ENCODE data around the gene ABHD8. TPM values are rescaled to one million over a fixed set of nuclear protein-coding genes. Genes with fewer than 3 reads are reported as not detected.

ABHD8 gene
- total RNA-seq, 1 experiment from 2014 or later, result 49.9 TPM

DNA sequence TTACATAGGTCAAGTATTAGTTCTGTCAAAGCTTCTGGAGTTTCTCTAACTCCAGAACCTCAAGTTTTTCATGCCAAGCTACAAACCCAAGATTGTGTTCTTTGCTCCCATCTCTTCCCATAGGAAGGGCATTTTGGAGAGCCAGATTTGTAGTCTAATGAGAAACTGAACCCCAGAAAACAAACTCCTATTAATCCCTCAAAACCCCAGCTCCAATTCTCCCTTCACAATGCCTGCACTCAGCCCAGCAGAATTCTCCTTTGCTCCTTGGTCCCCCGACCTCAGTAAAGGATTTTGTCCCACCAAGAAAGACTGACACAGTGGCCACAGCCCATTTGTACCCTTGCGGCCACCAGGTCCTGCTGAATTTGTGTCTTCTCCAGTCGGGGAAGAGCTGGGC lies 47.1 kb downstream of the ABHD8 start:
- in situ Hi-C loops (cut with HindIII; ENCODE audit: low pct_unique_long_range_greater_than_20kb, low sequenced_read_pairs), result no loop called here
- no peak for DNase-seq (ENCODE audit: low read depth)

DNA sequence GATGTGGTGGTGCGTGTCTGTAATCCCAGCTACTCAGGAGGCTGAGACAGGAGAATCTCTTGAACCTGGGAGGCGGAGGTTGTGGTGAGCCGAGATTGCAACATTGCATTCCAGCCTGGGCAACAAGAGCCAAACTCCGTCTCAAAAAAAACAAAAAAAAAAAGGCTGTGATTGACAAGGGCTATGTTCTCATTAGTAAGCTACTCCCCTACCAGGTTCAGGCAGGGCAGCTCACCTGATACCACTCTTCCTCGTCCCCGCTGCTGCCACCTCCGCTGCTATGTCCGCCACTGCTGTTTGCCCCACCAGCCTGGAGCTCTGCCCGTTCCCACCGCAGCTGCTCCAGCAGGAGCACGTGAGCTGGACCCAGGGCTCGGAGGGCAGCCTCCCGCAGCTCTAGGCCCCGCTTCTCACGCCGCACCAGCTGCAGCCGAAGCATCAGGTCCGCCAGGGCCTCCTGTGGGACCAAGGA lies 48.0 kb downstream of the ABHD8 start:
- no peak for DNase-seq (ENCODE audit: low read depth)
- in situ Hi-C loops (cut with HindIII; ENCODE audit: low pct_unique_long_range_greater_than_20kb, low sequenced_read_pairs), result no loop called here

DNA sequence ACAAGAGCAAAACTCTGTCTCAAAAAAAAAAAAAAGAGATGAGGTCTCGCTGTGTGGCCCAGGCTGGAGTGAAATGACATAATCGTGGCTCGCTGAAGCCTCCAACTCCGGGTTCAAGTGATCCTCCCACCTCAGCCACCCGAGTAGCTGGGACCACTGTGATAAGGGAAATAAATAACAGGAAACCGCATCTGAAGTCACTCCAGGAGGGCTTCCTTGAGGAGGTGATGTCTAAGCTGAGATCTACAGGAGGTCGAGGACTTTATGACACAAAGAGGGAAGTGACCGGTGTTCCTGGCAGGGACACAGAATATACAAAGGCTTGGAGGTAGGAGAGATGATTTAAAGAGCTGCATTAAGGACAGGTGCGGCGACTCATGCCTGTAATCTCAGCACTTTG lies 48.6 kb downstream of the ABHD8 start:
- in situ Hi-C loops (cut with HindIII; ENCODE audit: low pct_unique_long_range_greater_than_20kb, low sequenced_read_pairs), result no loop called here
- DNase-seq (ENCODE audit: low read depth), result no peak

- DNase-seq (ENCODE audit: low read depth), result no peak
- in situ Hi-C loops (cut with HindIII; ENCODE audit: low pct_unique_long_range_greater_than_20kb, low sequenced_read_pairs), result no loop called here
These were observed 53.2 kb downstream of the ABHD8 start for GRCh38 chr19:17249887-17250548.

DNA sequence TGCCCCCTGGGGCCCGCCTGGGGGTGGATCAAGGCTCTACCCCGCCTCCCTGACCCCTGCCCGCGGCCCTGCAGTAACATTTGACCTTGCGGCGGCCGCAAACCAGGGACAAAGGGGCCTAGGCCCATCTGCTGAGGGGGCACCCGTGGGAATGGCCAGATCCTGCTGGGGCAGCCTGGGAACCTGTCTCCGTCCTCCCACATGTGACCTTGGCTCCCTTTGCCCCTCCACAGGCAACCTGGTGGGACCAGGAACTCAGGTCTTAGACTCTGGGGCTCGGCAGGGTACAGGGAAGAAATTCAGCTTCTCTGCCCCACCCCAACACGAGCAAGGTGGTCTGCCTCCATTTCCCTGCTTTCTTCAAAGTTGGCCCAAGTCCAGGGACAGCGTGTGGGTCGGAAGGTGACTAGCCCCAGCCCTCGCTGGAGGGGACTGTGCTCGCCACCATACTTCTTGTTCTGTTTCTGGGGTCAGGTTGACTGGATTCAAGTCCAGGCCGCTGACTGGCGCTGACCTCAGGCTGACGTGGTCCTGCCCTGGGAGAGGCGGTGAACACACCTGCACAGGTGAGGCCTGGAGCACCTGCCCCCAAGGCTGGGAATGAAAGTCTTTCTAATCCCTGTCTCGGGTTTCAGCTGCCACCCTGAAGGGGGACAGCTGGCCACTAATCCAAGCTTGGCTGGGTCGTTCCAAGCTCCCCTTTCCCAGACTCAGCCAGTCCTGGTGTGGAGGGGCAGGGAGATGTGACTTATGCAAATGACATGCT lies 55.0 kb downstream of the ABHD8 start:
- no peak for DNase-seq (ENCODE audit: low read depth)
- in situ Hi-C loops (cut with HindIII; ENCODE audit: low pct_unique_long_range_greater_than_20kb, low sequenced_read_pairs), result no loop called here

GRCh38 chr19:17246681-17247425 lies 56.4 kb downstream of the ABHD8 start:
- in situ Hi-C loops (cut with HindIII; ENCODE audit: low pct_unique_long_range_greater_than_20kb, low sequenced_read_pairs), result no loop called here
- DNase-seq (ENCODE audit: low read depth), result no peak

- no peak for DNase-seq (ENCODE audit: low read depth)
- in situ Hi-C loops (cut with HindIII; ENCODE audit: low pct_unique_long_range_greater_than_20kb, low sequenced_read_pairs), result no loop called here
These were observed 57.7 kb downstream of the ABHD8 start, which contains the start of gene NR2F6 for GRCh38 chr19:17245535-17245984. TSS of gene NR2F6 (minus strand) at chr19:17245919. CDS start at chr19:17245220, 699 bp downstream.

DNA sequence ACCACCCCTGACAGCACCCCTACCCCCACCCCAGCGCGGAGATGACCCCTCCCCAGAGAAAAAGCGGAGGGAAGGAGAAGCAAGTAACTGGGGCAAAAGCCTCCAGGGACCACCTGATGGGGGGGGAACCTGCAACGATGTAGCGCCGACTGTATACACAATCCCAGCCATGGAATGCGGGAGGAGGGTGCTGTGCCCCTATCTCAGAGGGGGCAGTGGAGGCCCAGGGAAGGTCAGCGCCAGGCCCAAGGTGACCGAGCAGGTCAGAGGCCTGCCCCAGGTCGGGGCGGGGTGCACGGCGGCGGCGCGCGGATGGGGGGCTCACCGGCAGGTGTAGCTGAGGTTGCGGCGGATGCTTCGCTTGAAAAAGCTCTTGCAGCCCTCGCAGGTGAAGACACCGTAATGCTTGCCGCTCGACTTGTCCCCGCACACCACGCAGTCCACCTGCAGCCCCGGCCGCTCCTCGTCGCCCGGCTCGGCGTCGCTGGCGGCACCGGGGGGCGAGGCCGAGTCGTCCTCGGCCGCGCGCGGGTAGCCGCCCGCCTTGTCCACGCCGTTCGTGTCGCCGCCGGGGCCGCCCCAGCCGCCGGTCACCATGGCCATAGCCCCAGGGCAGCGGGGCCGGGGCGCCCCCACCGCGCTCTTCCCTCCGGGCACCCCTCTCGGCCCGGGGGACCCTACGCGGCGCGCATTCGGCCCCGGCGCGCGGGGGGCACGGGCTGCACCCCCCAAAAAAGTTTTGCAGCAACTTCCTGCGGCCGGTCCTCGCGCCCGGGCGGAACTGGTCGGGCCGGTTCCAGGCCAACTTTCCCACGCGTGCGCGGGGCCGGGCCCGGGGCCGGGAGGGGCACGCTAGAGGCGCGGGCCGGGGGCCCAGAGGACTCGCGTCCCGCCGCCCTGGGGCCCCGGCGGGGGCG lies 58.3 kb downstream of the ABHD8 start:
- DNase-seq (ENCODE audit: low read depth), result no peak
- in situ Hi-C loops (cut with HindIII; ENCODE audit: low pct_unique_long_range_greater_than_20kb, low sequenced_read_pairs), result no loop called here

DNA sequence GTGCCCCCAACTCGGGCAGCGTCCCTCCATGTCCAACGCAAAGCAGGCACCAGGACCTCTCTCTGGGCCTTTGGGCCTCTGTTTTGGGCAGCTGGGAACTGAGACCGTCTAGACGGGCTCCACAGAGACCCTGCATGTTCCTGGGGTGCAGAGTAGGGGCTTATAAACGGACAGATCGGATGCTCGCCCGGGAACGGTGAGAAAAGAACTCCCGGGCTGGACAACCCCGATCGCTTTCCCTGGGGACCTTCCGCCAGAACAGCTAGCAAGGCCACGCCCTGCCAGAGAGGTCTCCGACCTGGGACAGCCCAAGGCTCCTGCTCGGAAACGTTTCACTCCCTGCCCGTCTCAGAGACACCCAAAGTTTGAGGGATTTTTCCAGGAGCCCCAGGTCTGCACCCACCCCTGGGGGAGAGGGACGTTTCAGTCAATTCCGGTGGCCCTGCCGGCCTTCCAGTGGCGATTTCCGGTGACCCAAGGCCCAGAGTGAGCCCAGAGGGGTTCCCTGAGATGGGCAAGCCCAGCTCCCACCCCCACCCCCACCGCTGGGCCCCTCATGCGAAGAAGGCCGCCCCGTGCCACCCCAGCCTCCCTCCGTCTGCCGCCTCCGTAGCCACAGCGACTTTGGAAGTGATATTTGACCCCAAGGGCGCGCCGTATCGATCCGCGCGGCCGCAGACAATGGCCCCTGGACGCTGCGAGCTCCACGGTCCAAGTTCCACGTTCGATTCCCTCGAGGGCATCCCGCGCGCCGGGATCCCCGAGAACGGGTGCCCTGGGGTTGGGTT lies 59.2 kb downstream of the ABHD8 start:
- peak; percentile 52 for DNase-seq (ENCODE audit: low read depth)
- in situ Hi-C loops (cut with HindIII; ENCODE audit: low pct_unique_long_range_greater_than_20kb, low sequenced_read_pairs), result no loop called here

GRCh38 chr19:17243211-17243829 lies 59.9 kb downstream of the ABHD8 start:
- in situ Hi-C loops (cut with HindIII; ENCODE audit: low pct_unique_long_range_greater_than_20kb, low sequenced_read_pairs), result no loop called here
- DNase-seq (ENCODE audit: low read depth), result no peak

DNA sequence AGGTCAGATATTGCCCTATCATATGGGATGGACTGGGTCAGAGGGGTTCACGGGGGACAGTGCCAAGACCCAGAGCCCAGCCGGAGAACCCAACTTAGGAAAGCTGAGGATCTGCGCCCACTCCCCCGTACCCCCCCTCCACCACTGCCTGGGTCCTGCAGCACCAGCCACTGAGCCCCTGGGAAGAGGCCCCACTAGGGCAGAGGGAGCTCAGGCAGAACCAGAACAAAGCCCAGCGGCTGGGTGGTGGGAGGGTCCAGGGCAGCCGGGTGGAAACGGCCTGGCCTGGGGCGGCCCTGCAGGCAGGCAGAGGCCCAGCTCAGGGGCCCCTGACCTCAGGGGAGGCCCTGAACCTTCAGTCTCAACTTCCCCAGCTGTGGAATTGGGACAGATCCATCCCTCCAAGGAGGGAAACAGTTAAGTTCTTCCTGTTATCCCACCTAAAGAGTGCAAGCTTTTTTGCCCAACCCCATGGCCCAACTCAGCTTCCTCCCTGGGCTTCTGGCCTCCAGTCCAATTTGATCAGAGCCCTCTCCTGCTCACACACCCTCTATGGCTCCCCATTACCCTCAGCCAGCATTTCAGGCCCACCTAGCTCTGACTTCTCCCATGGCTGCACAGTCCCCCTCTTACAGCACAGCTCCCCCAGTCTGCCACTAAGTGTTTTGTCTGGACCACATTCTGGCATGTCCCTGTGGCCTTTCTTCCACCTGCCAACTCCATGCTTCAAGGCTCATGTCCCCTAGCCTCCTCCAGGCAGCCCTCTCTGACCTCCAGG lies 60.6 kb downstream of the ABHD8 start:
- in situ Hi-C loops (cut with HindIII; ENCODE audit: low pct_unique_long_range_greater_than_20kb, low sequenced_read_pairs), result no loop called here
- DNase-seq (ENCODE audit: low read depth), result no peak

Other genes with a start within 250 kb of the ABHD8 start
- 23.7 and 24.2 TPM in 2 replicates for gene HAUS8, start 228.0 kb downstream of the ABHD8 start, total RNA-seq (2014; rRNA removed; shearing (Covaris generic); ENCODE audit: low replicate concordance)
- gene MYO9B, start 227.6 kb downstream of the ABHD8 start, total RNA-seq (2014; rRNA removed; shearing (Covaris generic); ENCODE audit: low replicate concordance), result 29.6 and 49.7 TPM in 2 replicates
- 59.3 and 78.1 TPM in 2 replicates for gene USE1, start 88.1 kb downstream of the ABHD8 start, total RNA-seq (2014; rRNA removed; shearing (Covaris generic); ENCODE audit: low replicate concordance)
- 6.5 and 26.0 TPM in 2 replicates for gene OCEL1, start 77.2 kb downstream of the ABHD8 start, total RNA-seq (2014; rRNA removed; shearing (Covaris generic); ENCODE audit: low replicate concordance)
- 121 and 145 TPM in 2 replicates for gene NR2F6, start 57.5 kb downstream of the ABHD8 start, total RNA-seq (2014; rRNA removed; shearing (Covaris generic); ENCODE audit: low replicate concordance)
- not detected in 2 replicates for gene USHBP1, start 38.7 kb downstream of the ABHD8 start, total RNA-seq (2014; rRNA removed; shearing (Covaris generic); ENCODE audit: low replicate concordance)
- gene BABAM1, start 36.0 kb downstream of the ABHD8 start, total RNA-seq (2014; rRNA removed; shearing (Covaris generic); ENCODE audit: low replicate concordance), result 247 and 320 TPM in 2 replicates
- gene ANKLE1, start 21.5 kb downstream of the ABHD8 start, total RNA-seq (2014; rRNA removed; shearing (Covaris generic); ENCODE audit: low replicate concordance), result 0.51 TPM in 1 of 2 replicates, not detected in the other
- gene MRPL34, start 2.4 kb upstream of the ABHD8 start, total RNA-seq (2014; rRNA removed; shearing (Covaris generic); ENCODE audit: low replicate concordance), result 21.0 and 38.9 TPM in 2 replicates
- gene DDA1, start 6.1 kb upstream of the ABHD8 start, total RNA-seq (2014; rRNA removed; shearing (Covaris generic); ENCODE audit: low replicate concordance), result 17.9 and 23.5 TPM in 2 replicates
- 4.6 and 5.4 TPM in 2 replicates for gene ANO8, start 31.4 kb upstream of the ABHD8 start, total RNA-seq (2014; rRNA removed; shearing (Covaris generic); ENCODE audit: low replicate concordance)
- 49.6 and 61.3 TPM in 2 replicates for gene GTPBP3, start 34.1 kb upstream of the ABHD8 start, total RNA-seq (2014; rRNA removed; shearing (Covaris generic); ENCODE audit: low replicate concordance)
- gene PLVAP, start 73.9 kb upstream of the ABHD8 start, total RNA-seq (2014; rRNA removed; shearing (Covaris generic); ENCODE audit: low replicate concordance), result not detected in 2 replicates
- not detected in 2 replicates for gene CCDC194, start 90.8 kb upstream of the ABHD8 start, total RNA-seq (2014; rRNA removed; shearing (Covaris generic); ENCODE audit: low replicate concordance)
- gene BST2, start 102.2 kb upstream of the ABHD8 start, total RNA-seq (2014; rRNA removed; shearing (Covaris generic); ENCODE audit: low replicate concordance), result 25.1 and 26.8 TPM in 2 replicates
- gene MVB12A, start 116.6 kb upstream of the ABHD8 start, total RNA-seq (2014; rRNA removed; shearing (Covaris generic); ENCODE audit: low replicate concordance), result 77.8 and 129 TPM in 2 replicates
- not detected in 2 replicates for gene TMEM221, start 145.2 kb upstream of the ABHD8 start, total RNA-seq (2014; rRNA removed; shearing (Covaris generic); ENCODE audit: low replicate concordance)
- gene NXNL1, start 157.5 kb upstream of the ABHD8 start, total RNA-seq (2014; rRNA removed; shearing (Covaris generic); ENCODE audit: low replicate concordance), result not detected in 2 replicates
- gene SLC27A1, start 167.1 kb upstream of the ABHD8 start, total RNA-seq (2014; rRNA removed; shearing (Covaris generic); ENCODE audit: low replicate concordance), result 18.2 and 44.5 TPM in 2 replicates
- gene PGLS, start 208.2 kb upstream of the ABHD8 start, total RNA-seq (2014; rRNA removed; shearing (Covaris generic); ENCODE audit: low replicate concordance), result 197 and 233 TPM in 2 replicates

Data from Caki2 (cell line).